Lower lobe of right lung (tissue), 1 donor: ENCODE measurements around the gene CFD. TPM values are rescaled to one million over a fixed set of nuclear protein-coding genes. Genes with fewer than 3 reads are reported as not detected.

ENCODE experiments used
- microRNA-seq: library from miRNA; unstranded; fragments of <30 nt; microRNA quantifications from one replicate; pipeline ENCODE4 v1.2.0, GENCODE V29; 2020; ENCODE audit warnings: borderline number of aligned reads
- total RNA-seq: library from RNA; stranded (reverse); fragmentation: NEBNext Ultra II Directional; extraction: Animal tissue kit (Norgen Biotek cat#: 25700); gene quantifications from one replicate; pipeline ENCODE4 v1.2.1, GENCODE V29; 2021
- donor health status: DM: no; HTN: yes; CAD: no; lungs with severe emphysema.

The CFD gene
- total RNA-seq, 1 donor from 2014 or later: 282 TPM

Small RNAs within 50 kb of the gene (microRNA-seq; reads per million reads assigned to microRNA genes)
- 3.0 reads per million for gene MIR3187

Other genes starting within 250 kb of the CFD start
- gene POLRMT, start 226.1 kb upstream of the CFD start, total RNA-seq: 42.5 TPM
- gene FGF22, start 219.8 kb upstream of the CFD start, total RNA-seq: 0.65 TPM
- 27.0 TPM for gene RNF126, start 196.4 kb upstream of the CFD start, total RNA-seq
- gene FSTL3, start 183.3 kb upstream of the CFD start, total RNA-seq: 48.0 TPM
- gene PRSS57, start 164.2 kb upstream of the CFD start, total RNA-seq: not detected
- 37.0 TPM for gene PALM, start 150.7 kb upstream of the CFD start, total RNA-seq
- gene MISP, start 108.6 kb upstream of the CFD start, total RNA-seq: 8.9 TPM
- gene PTBP1, start 62.2 kb upstream of the CFD start, total RNA-seq: 254 TPM
- 2.1 TPM for gene PLPPR3, start 37.7 kb upstream of the CFD start, total RNA-seq
- gene AZU1, start 31.8 kb upstream of the CFD start, total RNA-seq: 1.7 TPM
- not detected for gene PRTN3, start 18.7 kb upstream of the CFD start, total RNA-seq
- gene ELANE, start 7.4 kb upstream of the CFD start, total RNA-seq: 0.97 TPM
- 46.1 TPM for gene MED16, start 33.5 kb downstream of the CFD start, total RNA-seq
- not detected for gene RNU6-9, start 33.8 kb downstream of the CFD start, total RNA-seq
- gene R3HDM4, start 53.6 kb downstream of the CFD start, total RNA-seq: 46.0 TPM
- not detected for gene KISS1R, start 57.7 kb downstream of the CFD start, total RNA-seq
- 16.9 TPM for gene ARID3A, start 66.4 kb downstream of the CFD start, total RNA-seq
- 29.2 TPM for gene WDR18, start 124.7 kb downstream of the CFD start, total RNA-seq
- 3.0 TPM for gene GRIN3B, start 140.8 kb downstream of the CFD start, total RNA-seq
- 159 TPM for gene TMEM259, start 161.5 kb downstream of the CFD start, total RNA-seq
- gene RNU6-2, start 161.9 kb downstream of the CFD start, total RNA-seq: not detected
- 158 TPM for gene CNN2, start 166.9 kb downstream of the CFD start, total RNA-seq
- 53.3 TPM for gene ABCA7, start 180.4 kb downstream of the CFD start, total RNA-seq
- gene ARHGAP45, start 207.5 kb downstream of the CFD start, total RNA-seq: 83.5 TPM
- 158 TPM for gene POLR2E, start 235.7 kb downstream of the CFD start, total RNA-seq
- gene GPX4, start 244.3 kb downstream of the CFD start, total RNA-seq: 378 TPM